Stimulated activated CD4-positive, alpha-beta T cell treated with anti-CD3 and anti-CD28 coated beads, TNF-alpha, amount 100 ng/mL, for 4 hours (primary cell): ENCODE results near the gene PLD2.
A peak's percentile ranks its signal among the peaks of the same experiment; 100 is the strongest.

Source experiments
- DNase-seq, 3 experiments: peaks; one replicate each; pipeline ENCODE4 v3.0.0-alpha.2; 2020; ENCODE audit warnings: low read depth in 3 of 3

Gene PLD2

DNA sequence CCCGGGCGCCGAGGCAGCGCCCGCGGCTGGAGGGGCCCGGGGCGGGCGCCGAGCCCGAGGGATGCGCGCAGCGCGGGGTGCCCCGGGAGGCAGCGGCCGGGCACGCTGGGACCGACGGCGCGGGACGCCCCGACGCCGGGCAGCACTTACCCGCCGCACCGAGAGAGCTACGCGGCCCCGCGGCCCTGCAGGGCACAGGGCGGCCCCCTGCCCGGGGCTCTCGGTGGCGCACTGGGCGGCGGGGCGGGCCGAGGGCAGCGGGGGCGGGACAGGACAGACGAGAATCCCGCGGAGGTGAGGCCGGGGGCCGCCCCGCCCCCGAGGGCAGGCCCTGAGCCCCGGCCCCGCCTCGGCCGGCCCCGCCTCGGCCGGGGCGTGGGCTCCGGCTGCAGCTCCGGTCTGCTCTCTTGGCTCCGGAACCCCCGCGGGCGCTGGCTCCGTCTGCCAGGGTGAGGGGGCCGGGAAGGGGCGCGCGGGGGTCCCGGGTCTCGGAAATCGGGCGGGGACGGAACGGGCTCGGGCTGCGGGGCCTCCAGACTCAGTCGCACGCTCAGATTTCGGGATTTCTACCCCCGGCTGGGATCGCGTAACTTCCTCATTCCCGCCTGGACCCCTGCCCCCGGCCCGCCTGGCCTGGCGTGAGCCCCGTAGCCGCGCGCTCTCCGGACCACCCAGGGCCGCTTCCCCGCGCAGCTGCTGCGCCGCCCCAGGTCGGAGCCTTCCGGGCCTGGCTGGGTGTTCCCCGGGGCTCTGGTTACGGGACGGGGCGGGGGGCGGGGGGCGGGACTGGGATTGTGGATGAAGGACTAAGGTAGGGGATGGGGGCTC is at the start of gene PLD2:
PLD2 (plus strand) TSS at position 376 of the 828 bp plus-strand sequence. CDS start 621 bp downstream, outside the sequence.
- DNase-seq = peak; percentile 66 to 77 (median 74)

- no peak for DNase-seq
Measured at GRCh38 chr17:4759776-4760236, 47.1 kb upstream of the PLD2 start.

- no peak for DNase-seq
Measured at GRCh38 chr17:4764595-4764994, 42.4 kb upstream of the PLD2 start.

GRCh38 chr17:4766201-4766600 is 40.8 kb upstream of the PLD2 start:
- DNase-seq = no peak

DNA sequence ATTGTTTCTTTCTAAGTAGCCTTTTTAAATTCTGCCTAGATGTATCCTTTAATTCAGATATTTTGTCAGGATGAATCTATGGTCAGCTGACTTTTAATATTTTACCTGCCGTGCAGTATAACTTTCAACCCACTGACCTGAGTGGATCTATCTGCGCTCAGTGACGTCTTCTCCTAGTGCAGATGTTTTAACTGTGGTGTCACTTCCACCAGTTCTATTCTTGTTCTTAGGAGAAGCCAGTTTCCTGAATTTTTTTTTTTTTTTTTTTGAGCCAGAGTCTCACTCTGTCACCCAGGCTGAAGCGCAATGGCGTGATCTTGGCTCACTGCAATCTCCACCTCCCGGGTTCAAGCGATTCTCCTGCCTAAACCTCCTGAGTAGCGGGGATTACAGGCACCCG is 40.2 kb upstream of the PLD2 start:
- DNase-seq = no peak

- no peak for DNase-seq
Measured at GRCh38 chr17:4768298-4768697, 38.7 kb upstream of the PLD2 start.

- DNase-seq = no peak
Measured at GRCh38 chr17:4769628-4770027, 37.3 kb upstream of the PLD2 start.

DNA sequence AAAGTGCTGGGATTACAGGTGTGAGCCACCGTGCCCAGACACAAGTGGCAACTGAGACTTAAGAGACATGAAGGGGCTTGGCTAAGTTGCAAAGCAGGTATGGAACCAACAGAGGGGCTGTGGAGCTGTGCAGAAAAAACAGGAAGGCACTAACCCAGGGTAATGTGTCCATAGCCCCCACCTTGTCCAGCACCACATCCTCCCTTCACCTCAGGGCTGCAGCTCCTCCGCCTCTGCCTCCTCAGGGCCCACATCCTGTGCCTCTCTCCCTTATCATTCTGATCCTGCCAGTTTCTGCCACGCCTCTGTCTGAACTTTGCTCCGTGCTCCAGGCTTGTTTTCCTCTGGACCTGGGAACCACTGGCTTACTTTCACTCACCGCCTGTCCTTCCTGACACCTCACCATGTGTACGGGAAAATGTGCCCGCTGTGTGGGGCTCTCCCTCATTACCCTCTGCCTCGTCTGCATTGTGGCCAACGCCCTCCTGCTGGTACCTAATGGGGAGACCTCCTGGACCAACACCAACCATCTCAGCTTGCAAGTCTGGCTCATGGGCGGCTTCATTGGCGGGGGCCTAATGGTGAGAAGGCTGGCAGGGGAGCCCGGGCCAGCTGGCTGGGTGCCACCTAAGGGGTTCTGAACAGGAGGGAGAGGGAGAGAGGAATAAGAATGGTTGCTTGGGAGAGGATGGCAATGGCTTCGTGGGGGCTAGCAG is 35.3 kb upstream of the PLD2 start, which contains the start of gene TM4SF5:
TM4SF5 (plus strand) TSS at position 368 of the 716 bp plus-strand sequence; CDS start at position 405, 37 bp downstream.
- DNase-seq = no peak

DNA sequence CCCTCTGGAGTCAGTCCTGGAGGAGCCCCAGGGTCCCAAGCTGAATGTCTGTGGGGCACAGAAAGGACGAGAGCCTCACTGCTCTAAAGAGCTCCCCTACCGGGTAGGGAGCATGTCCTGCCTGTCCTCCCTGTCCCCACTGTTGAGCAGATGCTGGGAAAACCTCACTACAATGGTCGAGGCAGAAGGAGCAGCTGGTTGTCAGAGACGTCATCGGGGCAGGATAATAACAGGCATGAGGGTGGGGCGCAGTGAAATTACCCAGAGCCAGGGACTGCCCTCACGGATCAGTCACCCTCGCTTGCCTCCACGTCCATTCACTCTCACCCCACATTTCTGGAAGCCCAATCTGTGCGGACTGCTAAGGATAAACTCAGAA is 34.7 kb upstream of the PLD2 start:
- no peak for DNase-seq

GRCh38 chr17:4777969-4778760 is 28.8 kb upstream of the PLD2 start:
- no peak for DNase-seq

- DNase-seq = no peak
Measured at GRCh38 chr17:4780325-4780955, 26.5 kb upstream of the PLD2 start.

DNA sequence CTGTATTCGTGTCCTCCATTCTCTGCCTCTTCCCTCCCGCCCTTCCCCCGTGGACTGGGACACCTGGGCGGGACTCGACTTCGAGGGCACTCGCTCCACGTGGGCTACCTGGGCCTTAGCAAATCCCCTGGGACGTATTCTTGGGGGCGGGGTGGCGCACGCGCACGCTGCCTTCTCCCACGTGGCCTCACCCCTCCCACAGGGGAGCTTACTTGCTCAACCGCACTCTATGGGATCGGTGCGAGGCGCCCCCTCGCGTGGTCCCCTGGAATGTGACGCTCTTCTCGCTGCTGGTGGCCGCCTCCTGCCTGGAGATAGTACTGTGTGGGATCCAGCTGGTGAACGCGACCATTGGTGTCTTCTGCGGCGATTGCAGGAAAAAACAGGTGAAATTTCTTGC is 24.3 kb upstream of the PLD2 start:
- DNase-seq = no peak

DNA sequence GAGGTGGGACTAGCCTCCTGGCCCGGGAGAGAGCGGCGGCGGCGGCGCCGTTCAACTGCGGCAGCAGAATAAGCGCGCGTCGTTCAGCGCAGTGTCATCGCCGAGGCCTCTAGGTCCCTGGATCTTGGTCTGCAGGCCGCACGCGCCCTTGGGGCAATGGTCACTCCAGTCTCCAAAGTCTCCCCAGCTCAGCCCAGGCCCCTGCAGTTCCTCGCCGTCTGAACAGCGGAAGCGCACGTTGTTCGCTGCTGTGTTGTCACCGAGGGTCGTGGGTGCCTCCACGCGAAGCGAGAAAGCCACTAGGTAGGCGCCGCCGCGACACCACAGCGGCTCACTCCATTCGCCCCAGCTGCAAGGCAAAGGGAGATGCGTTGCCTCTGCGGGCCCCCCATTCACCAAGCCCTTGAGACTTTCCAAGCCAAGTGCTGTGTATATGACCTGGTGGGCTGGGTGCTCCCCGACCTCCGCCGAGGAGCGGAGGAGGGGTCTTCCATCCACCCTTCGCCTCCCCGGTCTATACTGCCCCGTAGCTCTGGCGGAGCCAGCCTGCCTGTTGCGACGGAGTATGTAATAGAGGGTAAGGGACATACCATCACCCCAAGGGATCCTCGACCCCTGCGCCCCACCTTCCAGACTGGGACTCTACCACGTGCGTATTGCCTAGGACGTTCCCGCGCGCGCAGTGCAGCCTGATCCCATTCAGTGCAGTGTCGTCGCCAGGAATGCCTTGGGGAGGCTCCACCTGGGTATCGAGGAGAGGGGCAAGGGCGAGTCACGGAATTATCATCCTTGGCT is 21.4 kb upstream of the PLD2 start:
- DNase-seq = no peak

DNA sequence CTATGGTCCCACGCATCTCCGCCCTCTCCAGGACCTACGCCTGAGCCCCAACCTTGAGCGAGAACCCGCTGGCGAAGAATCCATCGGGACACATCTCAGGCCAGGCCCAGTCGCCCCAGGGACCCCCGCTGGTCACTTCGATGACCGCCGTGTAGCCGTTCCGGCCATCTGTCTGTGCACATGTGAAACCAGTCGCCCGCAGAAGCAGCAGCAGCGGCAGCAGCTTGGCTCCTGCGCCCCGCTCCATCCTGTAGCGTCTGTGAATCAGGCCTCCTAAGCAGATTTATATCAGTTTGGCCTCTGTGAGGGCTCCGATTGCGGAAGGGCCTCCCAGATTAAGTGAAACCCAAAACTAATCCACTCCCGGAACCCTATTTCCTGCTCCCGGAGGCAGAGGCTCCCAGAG is 20.8 kb upstream of the PLD2 start, which contains the start of gene VMO1:
VMO1 (minus strand) TSS at position 259 of the 406 bp plus-strand sequence; CDS start at position 247, 12 bp downstream.
- DNase-seq = no peak

DNA sequence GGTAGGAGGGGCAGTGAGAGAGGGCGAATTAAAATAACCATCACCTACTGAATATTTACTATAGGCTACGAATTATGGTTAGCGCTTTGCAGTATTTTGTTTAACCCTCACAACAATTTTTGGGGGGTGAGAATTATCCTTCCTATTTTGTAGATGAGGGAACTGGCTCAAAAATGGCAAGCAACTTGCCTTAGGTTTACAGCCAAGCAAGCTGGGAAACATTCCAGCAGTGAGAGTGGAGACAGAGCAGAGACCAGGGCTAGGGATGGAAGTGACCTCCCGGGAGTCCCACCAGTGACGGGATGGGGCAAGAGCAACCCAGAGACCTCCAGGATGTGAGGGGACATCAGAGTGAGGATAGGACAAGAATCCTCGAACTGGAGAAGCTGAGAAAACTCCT is 20.4 kb upstream of the PLD2 start:
- no peak for DNase-seq

DNA sequence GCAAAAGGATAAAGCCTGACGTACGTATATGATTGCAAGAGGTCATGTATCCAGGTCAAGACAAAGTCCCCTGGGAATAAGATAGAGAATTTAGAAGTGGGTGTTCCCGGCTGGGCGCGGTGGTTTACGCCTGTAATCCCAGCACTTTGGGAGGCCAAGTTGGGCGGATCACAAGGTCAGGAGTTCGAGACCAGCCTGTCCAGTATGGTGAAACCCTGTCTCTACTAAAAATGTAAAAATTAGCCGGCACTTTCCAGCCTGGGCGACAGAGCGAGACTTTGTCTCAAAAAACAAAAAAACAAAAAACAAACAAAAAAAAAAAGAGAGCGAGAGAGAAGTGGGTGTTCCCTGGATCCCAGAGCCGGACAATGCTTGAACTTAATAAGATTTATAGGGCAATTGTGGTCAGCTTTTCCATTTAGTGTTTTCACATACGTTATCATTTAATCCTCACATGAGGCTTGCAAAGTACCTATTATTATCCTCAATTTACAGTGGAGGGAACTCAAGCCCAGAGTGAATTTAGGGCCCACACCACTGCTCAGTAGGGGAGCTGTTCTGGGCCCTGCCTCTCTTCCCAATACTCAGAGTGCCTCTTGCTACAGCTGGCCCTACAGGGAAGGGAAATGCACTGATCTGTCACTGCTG is 18.7 kb upstream of the PLD2 start:
- DNase-seq = no peak

GRCh38 chr17:4788807-4789700 is 17.9 kb upstream of the PLD2 start, which contains the start of gene GLTPD2:
Gene GLTPD2, plus strand, starts transcription at chr17:4788964. Its CDS starts 48 bp downstream, at chr17:4789012.
- DNase-seq = no peak

- DNase-seq = peak in 1 of 3 experiments; percentile 27
Measured at GRCh38 chr17:4789701-4789950, 17.3 kb upstream of the PLD2 start.
